NCI-H187 treated with DMSO at 0.1 percent for 48 hours (cell line): ENCODE data around the gene BLTP3B.

Experiments
- DNase-seq: peaks from one replicate; lab custom pipeline; 2025; lab: John Stamatoyannopoulos, UW

The BLTP3B gene

DNA sequence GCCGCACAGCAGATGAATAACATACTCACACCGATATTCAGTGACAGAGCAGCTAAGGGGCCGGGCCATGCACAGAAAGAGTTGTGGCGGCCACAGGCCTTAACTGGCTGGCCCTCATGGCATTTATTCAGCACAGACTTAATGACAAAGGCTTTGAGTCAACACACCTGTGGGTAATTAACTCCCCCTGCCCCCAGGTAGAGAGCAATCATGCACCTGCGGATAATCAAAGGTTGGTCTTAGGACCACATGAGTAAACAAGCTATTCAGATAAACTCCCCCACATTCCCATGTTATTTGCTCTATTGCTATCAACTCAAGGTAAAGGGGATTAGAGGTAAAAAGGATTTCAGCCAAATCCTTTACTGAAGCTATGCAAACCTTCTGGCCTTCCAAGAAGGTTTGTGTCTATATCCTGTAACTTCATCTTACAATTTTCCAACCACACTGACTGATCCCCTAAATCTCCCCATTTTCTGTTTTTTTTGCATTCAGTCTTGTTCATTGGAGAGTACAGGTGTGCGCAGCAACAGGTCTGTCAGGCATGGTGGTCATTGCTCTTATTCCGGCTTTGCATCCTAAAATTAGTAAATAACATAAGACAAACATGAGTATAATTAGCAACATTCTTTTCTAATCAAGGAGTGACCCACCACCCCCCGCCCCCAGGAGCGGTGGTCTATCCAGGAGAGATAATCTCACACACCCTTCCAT lies 16.9 kb upstream of the BLTP3B start:
- no peak for DNase-seq

GRCh38 chr12:100158535-100158934 lies 15.9 kb upstream of the BLTP3B start:
- no peak for DNase-seq

DNA sequence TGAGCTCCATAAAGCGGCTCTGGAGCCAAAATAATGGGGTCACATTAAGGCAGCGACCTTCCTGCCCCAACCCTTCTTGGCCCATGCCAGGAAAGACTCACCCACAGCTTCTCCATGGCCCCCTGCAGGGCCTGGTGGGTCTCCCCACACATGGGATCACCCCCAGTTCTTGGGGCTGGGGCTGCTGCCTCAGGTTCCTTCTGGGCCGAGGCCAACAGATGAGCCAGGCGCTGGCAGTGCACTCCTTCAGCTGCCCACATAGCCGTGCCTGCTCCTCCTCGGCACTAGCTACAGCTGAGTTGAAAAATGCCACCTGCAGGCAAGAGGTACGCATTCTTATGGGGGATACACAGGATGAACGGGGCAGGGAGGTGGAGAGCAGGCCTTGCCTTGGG lies 14.8 kb upstream of the BLTP3B start:
- no peak for DNase-seq

GRCh38 chr12:100156731-100157426 lies 14.2 kb upstream of the BLTP3B start:
- no peak for DNase-seq

DNA sequence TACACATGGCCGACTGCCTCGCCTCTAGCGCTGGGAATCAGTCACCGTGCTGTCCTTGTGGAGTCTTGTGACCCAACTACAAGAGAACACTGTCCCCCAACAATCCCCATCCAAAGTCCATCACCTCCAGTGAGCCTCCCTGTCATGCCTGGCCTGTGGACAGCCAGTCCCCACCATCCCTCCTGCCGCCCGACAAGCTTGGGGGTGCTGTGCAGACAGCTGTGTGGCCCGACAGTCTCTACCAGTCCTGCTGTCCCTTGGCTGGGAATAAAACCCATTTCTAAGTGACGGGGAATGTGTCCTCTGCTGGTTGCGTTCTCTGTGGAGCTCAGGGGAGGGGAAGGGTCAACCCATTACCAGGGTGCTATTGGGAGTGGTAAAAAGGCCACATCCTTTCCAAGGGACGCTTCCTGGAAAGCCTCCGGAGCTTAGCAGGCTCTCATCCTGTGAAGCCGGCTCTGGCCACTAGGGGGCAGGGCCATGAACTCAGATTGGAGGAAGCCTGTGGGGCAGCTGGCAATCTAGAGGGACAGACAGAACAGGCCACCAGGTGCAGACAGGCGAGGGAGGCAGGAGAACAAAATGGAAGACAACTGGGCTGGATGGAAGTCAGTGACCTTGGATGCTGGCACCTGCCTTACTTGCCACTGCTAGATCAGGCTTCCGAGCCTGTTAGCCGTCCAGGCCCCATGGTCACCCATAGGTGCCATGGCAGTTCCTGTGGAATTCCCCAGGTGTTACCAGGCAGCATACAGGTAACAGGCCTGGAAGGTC lies 12.0 kb upstream of the BLTP3B start:
- no peak for DNase-seq

- DNase-seq = no peak
Measured at GRCh38 chr12:100153131-100153530, 10.5 kb upstream of the BLTP3B start.

DNA sequence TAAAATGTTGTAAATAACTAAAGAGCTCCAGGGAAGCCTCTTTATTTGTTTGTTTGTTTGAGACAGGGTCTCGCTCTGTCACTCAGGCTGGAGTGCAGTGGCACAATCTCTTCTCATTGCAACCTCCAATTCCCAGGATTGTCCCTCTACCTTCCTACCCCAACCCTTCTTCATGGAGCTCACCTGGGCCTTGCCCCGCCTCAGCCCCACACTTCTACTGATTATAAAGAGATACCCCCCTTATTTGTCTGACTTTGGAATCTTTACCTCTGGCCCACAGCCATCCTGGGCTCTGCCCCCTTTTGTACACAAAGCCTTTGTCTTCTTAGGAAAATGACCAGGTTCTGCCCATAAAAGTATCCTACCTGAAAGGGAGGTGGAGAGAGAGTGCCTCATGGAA lies 9.1 kb upstream of the BLTP3B start:
- no peak for DNase-seq

DNA sequence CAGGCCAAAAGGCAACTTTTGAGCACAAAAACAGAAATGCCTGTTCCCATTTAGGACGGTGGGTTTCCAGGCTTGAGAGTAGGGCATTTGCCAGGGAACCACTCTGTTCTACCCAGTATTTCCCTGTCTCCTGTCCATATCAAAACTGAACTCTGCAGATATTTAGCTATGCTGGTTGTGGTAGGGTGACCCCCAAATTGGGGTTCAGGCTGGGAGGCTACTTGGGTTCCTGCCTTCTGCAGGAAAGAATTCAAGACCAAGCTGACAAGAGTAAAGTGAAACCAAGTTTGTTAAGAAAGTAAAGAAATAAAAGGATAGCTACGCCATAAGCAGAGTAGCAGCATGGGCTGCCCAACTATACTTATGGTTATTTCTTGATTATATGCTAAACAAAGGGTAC lies 3.6 kb upstream of the BLTP3B start:
- no peak for DNase-seq

DNA sequence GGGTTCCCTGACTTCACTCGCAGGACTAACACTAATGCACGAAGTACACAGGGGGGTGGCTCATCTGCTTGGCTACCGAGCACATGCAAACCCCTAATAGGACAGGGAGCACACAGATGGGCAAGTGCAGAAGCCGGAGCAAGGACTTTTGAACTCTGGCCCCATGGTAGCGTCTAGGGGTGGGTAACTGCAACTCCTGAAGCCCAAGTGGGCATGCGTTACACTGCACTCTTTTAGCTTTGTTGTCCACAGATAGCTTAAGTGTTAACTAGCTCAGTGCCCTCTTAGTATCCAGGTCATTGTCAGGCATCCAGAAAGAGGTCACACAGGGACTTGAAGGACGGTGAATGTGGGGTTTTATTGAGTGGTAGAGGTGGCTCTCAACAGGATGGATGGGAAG lies 3.0 kb upstream of the BLTP3B start:
- DNase-seq = no peak

GRCh38 chr12:100141998-100142850 lies 450 bp downstream of the BLTP3B start:
- DNase-seq = no peak

DNA sequence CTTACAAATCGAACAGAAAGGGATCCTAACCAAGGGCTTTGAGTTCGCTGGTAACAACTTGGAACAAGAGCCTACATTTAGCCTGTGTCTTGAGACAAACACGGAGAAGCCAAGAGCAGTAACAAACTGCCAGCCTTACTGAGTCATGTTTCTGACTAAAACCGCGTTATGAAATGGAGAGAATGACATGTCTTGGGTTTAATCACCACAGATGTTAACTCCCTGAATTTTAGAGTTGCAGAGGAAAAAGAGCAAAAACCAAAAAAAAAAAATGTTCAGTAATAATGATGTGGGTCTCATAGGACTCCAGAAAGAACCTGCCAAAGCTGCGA lies 1.0 kb downstream of the BLTP3B start:
- no peak for DNase-seq

DNA sequence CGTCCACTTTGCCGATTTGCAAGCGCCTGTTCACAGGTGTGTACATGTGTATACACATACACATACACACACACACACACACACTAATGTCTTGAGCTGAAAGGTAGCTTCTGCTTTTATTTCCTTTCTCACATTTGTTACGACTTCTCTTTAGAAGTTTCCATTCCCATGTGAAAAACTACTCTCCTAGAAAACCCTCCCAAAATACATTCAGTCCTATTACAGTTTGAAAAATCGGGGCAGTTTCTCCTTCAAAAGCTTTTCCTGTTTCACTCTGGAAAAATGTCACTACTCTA lies 3.9 kb downstream of the BLTP3B start:
- no peak for DNase-seq

- DNase-seq = no peak
Measured at GRCh38 chr12:100138048-100138802, 4.4 kb downstream of the BLTP3B start.

DNA sequence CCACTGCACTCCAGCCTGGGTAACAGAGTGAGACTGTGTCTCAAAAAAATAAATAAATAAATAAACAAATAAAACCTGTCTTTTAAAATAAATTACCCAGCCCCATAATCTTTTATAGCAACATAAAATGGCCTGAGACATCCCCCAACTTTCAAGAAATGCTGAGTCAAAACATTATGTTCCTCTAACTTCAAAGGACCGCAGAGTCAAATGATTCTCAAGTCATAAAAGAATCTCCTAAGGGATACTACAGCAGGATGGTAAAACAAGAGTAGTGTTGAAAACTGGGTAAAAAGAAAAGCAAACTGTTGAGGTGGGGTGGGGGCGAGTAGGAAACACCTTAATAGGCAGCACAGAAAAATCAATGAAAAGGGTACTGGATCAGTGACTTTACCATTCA lies 9.5 kb downstream of the BLTP3B start:
- DNase-seq = no peak

DNA sequence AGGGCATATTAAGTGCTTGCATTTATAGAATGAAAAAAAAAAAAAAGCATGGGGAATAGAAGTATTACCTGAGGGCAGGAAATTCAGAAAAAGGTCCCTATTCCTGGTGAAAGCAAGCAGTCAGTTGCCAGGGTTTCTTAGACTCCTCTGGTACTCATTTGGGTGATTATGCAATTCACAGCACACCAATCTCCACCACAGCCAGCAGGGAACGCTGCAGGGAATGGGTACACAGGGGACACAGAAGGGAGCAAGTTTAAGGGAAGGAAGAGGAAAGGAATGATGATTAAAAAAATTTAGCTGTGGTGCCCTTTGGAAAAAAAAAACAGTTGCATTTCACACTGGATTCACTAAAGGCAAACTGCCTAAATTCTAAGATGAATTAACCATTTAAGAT lies 14.2 kb downstream of the BLTP3B start:
- DNase-seq = no peak

- no peak for DNase-seq
Measured at GRCh38 chr12:100127766-100128511, 14.7 kb downstream of the BLTP3B start.

- no peak for DNase-seq
Measured at GRCh38 chr12:100123316-100124095, 19.2 kb downstream of the BLTP3B start.

DNA sequence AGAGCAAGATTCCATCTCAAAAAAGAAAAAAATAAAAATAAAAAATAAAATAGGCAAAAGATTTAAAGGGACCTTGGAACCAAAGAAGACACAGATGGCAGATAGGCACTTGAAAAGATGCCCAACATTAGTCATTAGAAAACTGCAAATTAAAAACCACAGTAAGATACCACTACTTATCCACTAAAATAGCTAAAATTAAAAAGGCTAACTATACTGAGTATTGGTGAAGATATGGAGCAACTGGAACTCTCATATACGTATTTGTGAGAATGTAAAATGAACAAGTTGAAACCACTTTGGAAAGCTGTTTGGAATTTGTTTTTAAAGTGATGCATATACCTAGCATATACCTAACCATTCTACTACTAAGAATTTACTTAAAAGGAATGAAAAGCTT lies 22.3 kb downstream of the BLTP3B start:
- DNase-seq = no peak

GRCh38 chr12:100115291-100115690 lies 27.4 kb downstream of the BLTP3B start:
- no peak for DNase-seq

- no peak for DNase-seq
Measured at GRCh38 chr12:100114574-100114973, 28.1 kb downstream of the BLTP3B start.
